HTERT RPE-1 (cell line): ENCODE results near the gene DNAJB6.
"Not testable (repeated sequence)": the region's sequence is repeated elsewhere in the genome, so short reads cannot be mapped to it uniquely, and the experiment has no call there.

Source experiments
- in situ Hi-C: fragments of 300-500 bp; cut with MboI; formaldehyde crosslinking; loops from 4 replicates; pipeline ENCODE4 v1.14.3; 2020; ENCODE audit warnings: low sequenced_read_pairs

Gene DNAJB6

GRCh38 chr7:157320608-157320980, 16.2 kb upstream of the DNAJB6 start:
- in situ Hi-C loops: no loop called here

- in situ Hi-C loops: no loop called here
Measured at GRCh38 chr7:157323401-157323800, 13.4 kb upstream of the DNAJB6 start.

GRCh38 chr7:157329447-157329846, 7.4 kb upstream of the DNAJB6 start:
- in situ Hi-C loops: no loop called here

- in situ Hi-C loops: not testable (repeated sequence)
Measured at GRCh38 chr7:157330567-157330966, 6.2 kb upstream of the DNAJB6 start.

GRCh38 chr7:157331049-157331448, 5.8 kb upstream of the DNAJB6 start:
- in situ Hi-C loops: not testable (repeated sequence)

GRCh38 chr7:157335236-157335635, 1.6 kb upstream of the DNAJB6 start:
- in situ Hi-C loops: no loop called here

GRCh38 chr7:157335991-157336382, 817 bp upstream of the DNAJB6 start:
- in situ Hi-C loops: no loop called here

GRCh38 chr7:157337316-157338149, 729 bp downstream of the DNAJB6 start:
- in situ Hi-C loops: no loop called here

- in situ Hi-C loops: no loop called here
Measured at GRCh38 chr7:157339777-157340677, 3.2 kb downstream of the DNAJB6 start.

GRCh38 chr7:157347217-157347904, 10.6 kb downstream of the DNAJB6 start:
- in situ Hi-C loops: no loop called here

GRCh38 chr7:157348548-157348947, 11.7 kb downstream of the DNAJB6 start:
- in situ Hi-C loops: no loop called here

- in situ Hi-C loops: no loop called here
Measured at GRCh38 chr7:157352516-157352915, 15.7 kb downstream of the DNAJB6 start.

- in situ Hi-C loops: no loop called here
Measured at GRCh38 chr7:157355784-157356511, 19.1 kb downstream of the DNAJB6 start.

GRCh38 chr7:157357129-157358040, 20.6 kb downstream of the DNAJB6 start:
- in situ Hi-C loops: no loop called here

- in situ Hi-C loops: no loop called here
Measured at GRCh38 chr7:157358041-157358752, 21.4 kb downstream of the DNAJB6 start.

GRCh38 chr7:157358753-157359096, 21.9 kb downstream of the DNAJB6 start:
- in situ Hi-C loops: no loop called here

- in situ Hi-C loops: no loop called here
Measured at GRCh38 chr7:157359581-157359980, 22.8 kb downstream of the DNAJB6 start.

- in situ Hi-C loops: no loop called here
Measured at GRCh38 chr7:157360483-157361025, 23.8 kb downstream of the DNAJB6 start.

GRCh38 chr7:157361537-157361936, 24.7 kb downstream of the DNAJB6 start:
- in situ Hi-C loops: no loop called here
